PC-9 (cell line): Measurements from ENCODE around the gene INSYN2B.

Experiments used
- CTCF ChIP-seq: fragments of 200-600 bp; sonication (generic); conservative IDR thresholded peaks from 2 replicates; pipeline ENCODE4 v1.6.1; 2017; ENCODE audit warnings: mixed run types, antibody characterized with exemption, mild to moderate bottlenecking, moderate library complexity
- EZH2 ChIP-seq: fragments of 200-600 bp; sonication (generic); IDR thresholded peaks from 2 replicates; pipeline ENCODE4 v1.8.0; 2017; ENCODE audit warnings: antibody characterized with exemption, low read depth

GRCh38 chr5:169880012-169880663, 100.2 kb downstream of the INSYN2B start:
- TF ChIP-seq EZH2 (no peak), CTCF (no peak)
